K562 (cell line): ENCODE measurements around the gene EML3. TPM values are rescaled to one million over a fixed set of nuclear protein-coding genes. Genes with fewer than 3 reads are reported as not detected.

ENCODE experiments used
- ARID1B ChIP-seq: fragments of 450-650 bp; IDR thresholded peaks from 2 replicates; pipeline ENCODE4 v1.6.1; 2016; ENCODE audit warnings: antibody characterized with exemption, mild to moderate bottlenecking, inconsistent platforms
- BRD4 ChIP-seq: fragments of 200-600 bp; sonication (generic); IDR thresholded peaks from 2 replicates; pipeline ENCODE4 v1.6.1; 2017; ENCODE audit warnings: inconsistent platforms
- COPS2 ChIP-seq: fragments of 450-650 bp; conservative IDR thresholded peaks from 2 replicates; pipeline ENCODE4 v1.6.1; 2016; ENCODE audit warnings: mild to moderate bottlenecking, moderate library complexity
- DIDO1 ChIP-seq: fragments of 450-650 bp; IDR thresholded peaks from 2 replicates; pipeline ENCODE4 v1.6.1; 2016; ENCODE audit warnings: low read depth, missing biosample characterization, missing genetic modification characterization
- EGR1 ChIP-seq: fragments of 450-650 bp; conservative IDR thresholded peaks from 2 replicates; pipeline ENCODE4 v1.6.1; 2017; ENCODE audit warnings: mild to moderate bottlenecking
- ETV6 ChIP-seq, 3 experiments: fragments of 150-350 bp in 1 of 3; sonication (generic) in 1 of 3; formaldehyde crosslinking in 1 of 3; IDR thresholded peaks; 2 replicates each; pipeline versions ENCODE4 v1.6.1 to v1.8.0; 2014 to 2022; ENCODE audit warnings: borderline replicate concordance in 2 of 3, low read depth in 2 of 3, antibody characterized with exemption in 1 of 3, low read length in 1 of 3, mild to moderate bottlenecking in 1 of 3, missing genetic modification reagents in 1 of 3
- HDAC2 ChIP-seq: fragments of 450-650 bp; IDR thresholded peaks from 2 replicates; pipeline ENCODE4 v1.6.1; 2016; ENCODE audit warnings: mild to moderate bottlenecking
- ILF3 ChIP-seq: fragments of 450-650 bp; IDR thresholded peaks from 2 replicates; pipeline ENCODE4 v1.6.1; 2018; ENCODE audit warnings: antibody characterized with exemption, mild to moderate bottlenecking, moderate library complexity, borderline replicate concordance
- NR2C1 ChIP-seq, 2 experiments: fragments of 450-650 bp; IDR thresholded peaks; 2 replicates each; pipeline ENCODE4 v1.6.1; 2017; ENCODE audit warnings: mild to moderate bottlenecking in 2 of 2, antibody characterized with exemption in 1 of 2, inconsistent platforms in 1 of 2, missing compliant biosample characterization in 1 of 2, missing genetic modification characterization in 1 of 2
- POLR2AphosphoS5 ChIP-seq: IDR thresholded peaks from 2 replicates; pipeline ENCODE4 v1.6.1; 2011; ENCODE audit warnings: mild to moderate bottlenecking, low read depth, low read length, moderate library complexity; ENCODE audit not compliant: control insufficient read depth, insufficient read depth
- POLR2G ChIP-seq: fragments of 200-400 bp; formaldehyde crosslinking; IDR thresholded peaks from 2 replicates; pipeline ENCODE4 v1.6.1; 2017; ENCODE audit warnings: low read depth, mild to moderate bottlenecking, antibody characterized with exemption, low read length, moderate library complexity
- TAF7 ChIP-seq: fragments of 450-650 bp; IDR thresholded peaks from 2 replicates; pipeline ENCODE4 v1.6.1; 2016; ENCODE audit warnings: missing genetic modification characterization, missing compliant biosample characterization
- polyA plus RNA-seq, 8 experiments: library from polyadenylated mRNA; depleted of rRNA in 4 of 8; stranded (reverse) in 5 of 8; unstranded in 3 of 8; fragments of >200 nt; fragmentation: Nextera tagmentation in 2 of 8; fragmentation: Illumina TruSeq in 1 of 8; extraction: Ambion mirVana in 2 of 8; extraction: Trizol in 1 of 8; gene quantifications; 2 replicates each; pipeline versions ENCODE4 v1.2.1 to v1.2.3, GENCODE V29; 2011 to 2014; ENCODE audit warnings: inconsistent platforms in 1 of 8, missing spikeins in 1 of 8
- total RNA-seq, 7 experiments: library from RNA; depleted of rRNA in 6 of 7; stranded (reverse); fragments of >200 nt in 6 of 7; fragmentation: Illumina TruSeq in 2 of 7; extraction: Trizol in 2 of 7; gene quantifications; 2 replicates each; pipeline versions ENCODE4 v1.2.1 to v1.2.3, GENCODE V29; 2011 to 2021; ENCODE audit warnings: low replicate concordance in 1 of 7
- TF ChIP-seq, protein P1 (sequence below), 2 experiments: IDR thresholded peaks; 2 replicates each; pipeline ENCODE4 v1.6.1; 2011; ENCODE audit warnings: borderline replicate concordance in 1 of 2, control low read depth in 1 of 2, low read depth in 1 of 2, low read length in 1 of 2, mild to moderate bottlenecking in 1 of 2, mixed read lengths in 1 of 2, moderate library complexity in 1 of 2; ENCODE audit not compliant: insufficient read depth in 1 of 2, insufficient read length in 1 of 2, poor library complexity in 1 of 2, severe bottlenecking in 1 of 2; ENCODE audit errors: extremely low read depth in 1 of 2
- TF ChIP-seq, protein P2 (sequence below), 2 experiments: fragments of 450-650 bp; IDR thresholded peaks; 2 replicates each; pipeline ENCODE4 v1.6.1; 2016; ENCODE audit warnings: mild to moderate bottlenecking in 2 of 2, borderline replicate concordance in 1 of 2, low read depth in 1 of 2, moderate library complexity in 1 of 2

Gene EML3
- total and polyA plus RNA-seq, 9 of the 15 experiments (the other 6 are each of a cell fraction or from before 2014, with no cell fraction given) = 0.32 to 90.5 (median 26.4) TPM

DNA sequence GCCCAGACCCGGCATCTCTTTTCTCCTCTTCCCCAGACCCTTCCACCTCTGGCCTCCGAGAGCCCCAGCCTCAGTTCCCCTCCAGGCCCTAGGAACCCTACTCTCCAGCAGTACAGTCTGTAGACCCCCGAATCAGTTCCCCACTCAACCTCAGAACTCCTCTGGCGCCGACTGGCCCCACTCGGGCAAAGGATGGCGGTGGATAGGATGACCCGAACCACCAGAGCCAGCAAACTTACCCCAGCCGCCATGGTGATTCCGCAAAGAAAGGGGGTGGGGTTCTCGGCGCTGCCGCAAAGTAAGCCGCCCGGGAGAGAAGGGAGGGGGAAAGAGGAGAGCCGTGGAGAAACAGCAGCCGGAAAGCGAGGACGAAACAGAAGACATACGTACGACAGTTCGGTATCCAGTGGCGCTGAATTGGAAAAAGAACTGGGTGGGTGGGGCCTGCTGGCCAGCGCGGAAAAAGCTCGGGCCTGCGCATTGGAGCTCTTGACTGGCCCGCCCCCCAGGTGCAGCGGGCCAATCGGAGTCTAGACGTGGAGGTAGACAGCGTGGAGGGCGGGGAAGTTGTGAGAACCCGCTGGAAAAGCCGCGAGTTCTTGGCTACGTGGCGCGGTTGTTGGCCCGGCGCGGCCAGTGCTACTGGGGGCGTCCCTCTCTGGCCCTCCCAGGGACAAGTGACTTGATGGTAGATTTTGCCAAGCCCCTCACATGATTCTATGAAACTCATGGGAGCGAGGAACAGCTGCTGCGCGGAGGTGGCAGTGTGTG, 38.8 kb downstream of the EML3 start, which contains the start of gene EEF1G (continued):
- TF ChIP-seq, protein P1, sequence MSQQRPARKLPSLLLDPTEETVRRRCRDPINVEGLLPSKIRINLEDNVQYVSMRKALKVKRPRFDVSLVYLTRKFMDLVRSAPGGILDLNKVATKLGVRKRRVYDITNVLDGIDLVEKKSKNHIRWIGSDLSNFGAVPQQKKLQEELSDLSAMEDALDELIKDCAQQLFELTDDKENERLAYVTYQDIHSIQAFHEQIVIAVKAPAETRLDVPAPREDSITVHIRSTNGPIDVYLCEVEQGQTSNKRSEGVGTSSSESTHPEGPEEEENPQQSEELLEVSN (IDR thresholded peaks at IDR 0.05; ENCODE audit: borderline replicate concordance in 1 of 2, extremely low read depth in 1 of 2, insufficient read depth in 1 of 2, insufficient read length in 1 of 2, low read depth in 1 of 2, low read length in 1 of 2, poor library complexity in 1 of 2, severe bottlenecking in 1 of 2) = peak; percentile 23 to 58
- TF ChIP-seq POLR2G (peak; percentile 93), POLR2AphosphoS5 (peak; percentile 82; the same call in 1 of the 2 replicates), ILF3 (no peak), HDAC2 (peak; percentile 33; the same call in 1 of the 2 replicates), EGR1 (peak; percentile 25), NR2C1 (IDR thresholded peaks at IDR 0.05) (peak; percentile 7; the same call in 1 of the 2 replicates), NR2C1 (tag; IDR thresholded peaks at IDR 0.05) (no peak), ARID1B (peak; percentile 27; the same call in 1 of the 2 replicates), ETV6 (IDR thresholded peaks at IDR 0.05; ENCODE audit: borderline replicate concordance in 1 of 2, low read depth in 2 of 2, low read length in 1 of 2) (no peak), ETV6 (CRISPR knock-in tag; IDR thresholded peaks at IDR 0.05; ENCODE audit: borderline replicate concordance) (peak; percentile 16; the same call in 1 of the 2 replicates), COPS2 (no peak), DIDO1 (tag) (peak; percentile 68), BRD4 (peak; percentile 81; the same call in 1 of the 2 replicates), TAF7 (peak; percentile 100)
- TF ChIP-seq, protein P2, sequence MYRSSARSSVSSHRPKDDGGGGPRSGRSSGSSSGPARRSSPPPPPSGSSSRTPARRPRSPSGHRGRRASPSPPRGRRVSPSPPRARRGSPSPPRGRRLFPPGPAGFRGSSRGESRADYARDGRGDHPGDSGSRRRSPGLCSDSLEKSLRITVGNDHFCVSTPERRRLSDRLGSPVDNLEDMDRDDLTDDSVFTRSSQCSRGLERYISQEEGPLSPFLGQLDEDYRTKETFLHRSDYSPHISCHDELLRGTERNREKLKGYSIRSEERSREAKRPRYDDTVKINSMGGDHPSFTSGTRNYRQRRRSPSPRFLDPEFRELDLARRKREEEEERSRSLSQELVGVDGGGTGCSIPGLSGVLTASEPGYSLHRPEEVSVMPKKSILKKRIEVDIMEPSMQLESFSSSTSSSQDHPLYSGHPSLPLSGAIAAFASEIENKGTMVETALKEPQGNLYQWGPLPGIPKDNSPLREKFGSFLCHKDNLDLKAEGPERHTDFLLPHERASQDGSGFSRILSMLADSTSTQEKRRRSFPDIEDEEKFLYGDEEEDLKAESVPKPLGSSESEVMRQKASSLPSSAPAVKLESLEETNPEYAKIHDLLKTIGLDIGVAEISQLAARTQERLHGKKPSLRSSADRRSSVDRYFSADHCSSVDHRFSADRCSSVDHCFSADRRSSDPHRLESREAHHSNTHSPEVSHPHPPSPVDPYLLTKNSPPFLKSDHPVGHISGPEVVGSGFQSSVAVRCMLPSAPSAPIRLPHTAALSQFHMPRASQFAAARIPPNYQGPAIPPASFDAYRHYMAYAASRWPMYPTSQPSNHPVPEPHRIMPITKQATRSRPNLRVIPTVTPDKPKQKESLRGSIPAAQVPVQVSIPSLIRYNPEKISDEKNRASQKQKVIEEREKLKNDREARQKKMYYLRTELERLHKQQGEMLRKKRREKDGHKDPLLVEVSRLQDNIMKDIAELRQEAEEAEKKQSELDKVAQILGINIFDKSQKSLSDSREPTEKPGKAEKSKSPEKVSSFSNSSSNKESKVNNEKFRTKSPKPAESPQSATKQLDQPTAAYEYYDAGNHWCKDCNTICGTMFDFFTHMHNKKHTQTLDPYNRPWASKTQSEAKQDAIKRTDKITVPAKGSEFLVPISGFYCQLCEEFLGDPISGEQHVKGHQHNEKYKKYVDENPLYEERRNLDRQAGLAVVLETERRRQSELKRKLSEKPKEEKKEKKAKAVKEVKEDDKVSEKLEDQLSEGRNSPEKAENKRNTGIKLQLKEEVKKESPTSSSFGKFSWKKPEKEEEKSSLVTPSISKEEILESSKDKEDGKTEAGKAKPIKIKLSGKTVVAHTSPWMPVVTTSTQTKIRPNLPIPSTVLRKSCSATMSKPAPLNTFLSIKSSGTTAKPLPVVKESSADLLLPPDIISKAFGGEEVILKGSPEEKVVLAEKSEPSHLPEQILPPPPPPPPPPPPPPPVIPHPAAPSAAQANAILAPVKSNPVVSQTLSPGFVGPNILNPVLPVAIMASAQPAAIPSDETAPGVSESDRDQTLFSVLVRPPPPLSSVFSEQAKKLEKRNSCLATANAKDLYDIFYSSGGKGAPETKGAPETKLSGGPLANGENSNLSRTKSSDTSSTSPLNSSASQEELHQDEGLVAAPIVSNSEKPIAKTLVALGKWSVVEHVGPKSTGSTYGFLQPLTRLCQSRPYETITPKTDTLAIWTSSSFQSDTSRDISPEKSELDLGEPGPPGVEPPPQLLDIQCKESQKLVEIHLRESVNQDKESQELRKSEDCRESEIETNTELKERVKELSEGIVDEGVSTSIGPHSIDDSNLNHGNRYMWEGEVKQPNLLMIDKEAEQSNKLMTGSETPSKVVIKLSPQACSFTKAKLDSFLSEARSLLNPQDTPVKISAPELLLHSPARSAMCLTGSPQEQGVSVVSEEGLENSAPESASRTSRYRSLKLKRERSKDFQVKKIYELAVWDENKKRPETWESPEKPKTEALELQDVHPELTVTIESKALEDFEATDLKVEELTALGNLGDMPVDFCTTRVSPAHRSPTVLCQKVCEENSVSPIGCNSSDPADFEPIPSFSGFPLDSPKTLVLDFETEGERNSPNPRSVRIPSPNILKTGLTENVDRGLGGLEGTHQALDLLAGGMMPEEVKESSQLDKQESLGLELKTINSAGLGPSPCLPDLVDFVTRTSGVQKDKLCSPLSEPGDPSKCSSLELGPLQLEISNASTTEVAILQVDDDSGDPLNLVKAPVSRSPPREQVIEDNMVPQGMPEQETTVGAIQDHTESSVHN (IDR thresholded peaks at IDR 0.05; ENCODE audit: borderline replicate concordance in 1 of 2, low read depth in 1 of 2) = peak in 1 of 2 experiments; percentile 83; a peak in 2 of 4 replicates
